Large intestine (tissue), 3 donors: ENCODE data around the gene TMEM131L. TPM values are rescaled to one million over a fixed set of nuclear protein-coding genes. Genes with fewer than 3 reads are reported as not detected.
A peak's percentile ranks its signal among the peaks of the same experiment; 100 is the strongest.

Experiments
- DNase-seq, 2 donors: peaks; one replicate each; pipeline versions ENCODE4 v3.0.0 to v3.0.0-alpha.2; 2013
- H3K27ac ChIP-seq: one replicate; pipeline ENCODE4 v1.5.1; 2013; ENCODE audit warnings: low read length
- H3K27me3 ChIP-seq: 2 replicates; pipeline ENCODE4 v1.6.1; 2013; ENCODE audit warnings: low read length; ENCODE audit not compliant: control insufficient read depth, insufficient read depth
- H3K36me3 ChIP-seq: 2 replicates; pipeline ENCODE4 v1.6.1; 2013; ENCODE audit warnings: low read length; ENCODE audit not compliant: control insufficient read depth, insufficient read depth
- H3K4me1 ChIP-seq: one replicate; pipeline ENCODE4 v1.6.1; 2013; ENCODE audit warnings: low read length; ENCODE audit not compliant: control insufficient read depth, insufficient read depth
- H3K4me3 ChIP-seq: one replicate; pipeline ENCODE4 v1.5.1; 2013; ENCODE audit warnings: low read length
- H3K9me3 ChIP-seq: one replicate; pipeline ENCODE4 v1.6.1; 2013; ENCODE audit warnings: mild to moderate bottlenecking, low read depth, low read length, moderate library complexity; ENCODE audit not compliant: control insufficient read depth
- WGBS: methylation state at CpG from one replicate; pipeline ENCODE4 v1.1.5; 2013; ENCODE audit warnings: low lambda C conversion rate; ENCODE audit not compliant: insufficient coverage; 5-methylcytosine and 5-hydroxymethylcytosine counted together
- polyA plus RNA-seq: library from polyadenylated mRNA; unstranded; fragments of 120-200 nt; gene quantifications from one replicate; pipeline ENCODE4 v1.2.1, GENCODE V29; 2013

TMEM131L gene
- polyA plus RNA-seq, 1 donor: 10.8 TPM

- H3K27ac ChIP-seq: no peak overlapping the region
- H3K36me3 ChIP-seq: peaks cover 31% of the 10 kb centered on the region
Observed at GRCh38 chr4:153635846-153636245, 169.7 kb downstream of the TMEM131L start.

GRCh38 chr4:153637201-153637600, 171.0 kb downstream of the TMEM131L start:
- Histone ChIP-seq H3K36me3 (peaks cover 25% of the 10 kb centered on the region), H3K9me3 (no peaks in the 10 kb centered on the region), H3K27me3 (no peaks in the 10 kb centered on the region), H3K27ac (no peak overlapping the region), H3K4me3 (no peak overlapping the region), H3K4me1 (no peaks in the 10 kb centered on the region)
- DNase-seq: no peak
- WGBS: 100% methylated on average over 1 of the region's 3 CpGs

More at GRCh38 chr4:153635846-153636245, 169.7 kb downstream of the TMEM131L start:
- Histone ChIP-seq H3K9me3 (no peaks in the 10 kb centered on the region), H3K4me1 (no peaks in the 10 kb centered on the region), H3K27me3 (no peaks in the 10 kb centered on the region), H3K4me3 (no peak overlapping the region)
- 100% methylated on average over 1 of the region's 6 CpGs for WGBS
- no peak for DNase-seq

- DNase-seq: no peak
- peaks cover 25% of the 10 kb centered on the region for H3K36me3 ChIP-seq
- H3K4me1 ChIP-seq: no peaks in the 10 kb centered on the region
- no peaks in the 10 kb centered on the region for H3K9me3 ChIP-seq
- H3K27ac ChIP-seq: no peak overlapping the region
- H3K27me3 ChIP-seq: no peaks in the 10 kb centered on the region
- no peak overlapping the region for H3K4me3 ChIP-seq
- 97% methylated on average over 5 of the region's 8 CpGs for WGBS
Observed at GRCh38 chr4:153638011-153638410, 171.9 kb downstream of the TMEM131L start.

- no peak for DNase-seq
- no peaks in the 10 kb centered on the region for H3K4me1 ChIP-seq
- no CpG with 5 or more reads among the region's 3 CpGs for WGBS
- no peak overlapping the region for H3K4me3 ChIP-seq
- H3K36me3 ChIP-seq: peaks cover 21% of the 10 kb centered on the region
- H3K9me3 ChIP-seq: no peaks in the 10 kb centered on the region
- no peak overlapping the region for H3K27ac ChIP-seq
- no peaks in the 10 kb centered on the region for H3K27me3 ChIP-seq
Observed at GRCh38 chr4:153638999-153639398, 172.8 kb downstream of the TMEM131L start.

GRCh38 chr4:153639833-153640802, 174.0 kb downstream of the TMEM131L start:
- 67% methylated on average over 2 of the region's 23 CpGs for WGBS

GRCh38 chr4:153641532-153641931, 175.4 kb downstream of the TMEM131L start:
- DNase-seq: no peak
- Histone ChIP-seq H3K9me3 (no peaks in the 10 kb centered on the region), H3K27me3 (no peaks in the 10 kb centered on the region), H3K4me1 (no peaks in the 10 kb centered on the region), H3K36me3 (peaks cover 5% of the 10 kb centered on the region), H3K4me3 (no peak overlapping the region), H3K27ac (no peak overlapping the region)
- no CpG with 5 or more reads among the region's 7 CpGs for WGBS

More at GRCh38 chr4:153639833-153640802, 174.0 kb downstream of the TMEM131L start:
- no peak overlapping the region for H3K27ac ChIP-seq
- H3K27me3 ChIP-seq: no peaks in the 10 kb centered on the region
- peaks cover 15% of the 10 kb centered on the region for H3K36me3 ChIP-seq
- H3K4me3 ChIP-seq: no peak overlapping the region
- no peaks in the 10 kb centered on the region for H3K4me1 ChIP-seq
- no peak for DNase-seq
- H3K9me3 ChIP-seq: no peaks in the 10 kb centered on the region

- Histone ChIP-seq H3K4me3 (no peak overlapping the region), H3K4me1 (no peaks in the 10 kb centered on the region), H3K27me3 (no peaks in the 10 kb centered on the region), H3K36me3 (no peaks in the 10 kb centered on the region), H3K27ac (no peak overlapping the region), H3K9me3 (no peaks in the 10 kb centered on the region)
- 100% methylated on average over 2 of the region's 9 CpGs for WGBS
- DNase-seq: peak in 1 of 2 donors; percentile 38
Observed at GRCh38 chr4:153643406-153644383, 177.5 kb downstream of the TMEM131L start.

- no peak for DNase-seq
- H3K27ac ChIP-seq: no peak overlapping the region
- H3K27me3 ChIP-seq: no peaks in the 10 kb centered on the region
- WGBS: 100% methylated on average over 1 of the region's 1 CpG
- H3K9me3 ChIP-seq: no peaks in the 10 kb centered on the region
- no peaks in the 10 kb centered on the region for H3K36me3 ChIP-seq
- H3K4me1 ChIP-seq: no peaks in the 10 kb centered on the region
- H3K4me3 ChIP-seq: no peak overlapping the region
Observed at GRCh38 chr4:153645183-153645582, 179.0 kb downstream of the TMEM131L start.

- Histone ChIP-seq H3K27ac (no peak overlapping the region), H3K36me3 (no peaks in the 10 kb centered on the region), H3K27me3 (no peaks in the 10 kb centered on the region), H3K9me3 (no peaks in the 10 kb centered on the region), H3K4me3 (no peak overlapping the region), H3K4me1 (no peaks in the 10 kb centered on the region)
- WGBS: no CpG with 5 or more reads among the region's 1 CpG
- no peak for DNase-seq
Observed at GRCh38 chr4:153646261-153646660, 180.1 kb downstream of the TMEM131L start.

GRCh38 chr4:153646978-153647377, 180.8 kb downstream of the TMEM131L start:
- Histone ChIP-seq H3K4me1 (no peaks in the 10 kb centered on the region), H3K36me3 (no peaks in the 10 kb centered on the region), H3K4me3 (no peak overlapping the region), H3K27me3 (no peaks in the 10 kb centered on the region), H3K27ac (no peak overlapping the region), H3K9me3 (no peaks in the 10 kb centered on the region)
- no CpG with 5 or more reads among the region's 1 CpG for WGBS
- DNase-seq: no peak
